ENCODE data around the gene ITGA6.
A peak's percentile ranks its signal among the peaks of the same experiment; 100 is the strongest.

The ITGA6 gene

GRCh38 chr2:172427256-172427989 is at the start of gene ITGA6:
Gene ITGA6, plus strand, starts transcription at chr2:172427586.
- peak within 1 kb of the TSS; percentile 78 for H3K4me3 ChIP-seq (ENCODE audit: low read depth, low read length)

- no peak overlapping the region for H3K4me3 ChIP-seq (ENCODE audit: low read depth, low read length)
Observed at GRCh38 chr2:172380436-172381274, 46.7 kb upstream of the ITGA6 start.

- no peak overlapping the region for H3K4me3 ChIP-seq (ENCODE audit: low read depth, low read length)
Observed at GRCh38 chr2:172381275-172382027, 45.9 kb upstream of the ITGA6 start.

- H3K4me3 ChIP-seq (ENCODE audit: low read depth, low read length) = no peak overlapping the region
Observed at GRCh38 chr2:172387361-172387760, 40.0 kb upstream of the ITGA6 start.

- H3K4me3 ChIP-seq (ENCODE audit: low read depth, low read length) = no peak overlapping the region
Observed at GRCh38 chr2:172389685-172390339, 37.6 kb upstream of the ITGA6 start.

- H3K4me3 ChIP-seq (ENCODE audit: low read depth, low read length) = no peak overlapping the region
Observed at GRCh38 chr2:172394002-172394401, 33.4 kb upstream of the ITGA6 start.

GRCh38 chr2:172395503-172395902 is 31.9 kb upstream of the ITGA6 start:
- no peak overlapping the region for H3K4me3 ChIP-seq (ENCODE audit: low read depth, low read length)

GRCh38 chr2:172397148-172397834 is 30.1 kb upstream of the ITGA6 start:
- no peak overlapping the region for H3K4me3 ChIP-seq (ENCODE audit: low read depth, low read length)

GRCh38 chr2:172398440-172398839 is 28.9 kb upstream of the ITGA6 start:
- no peak overlapping the region for H3K4me3 ChIP-seq (ENCODE audit: low read depth, low read length)

GRCh38 chr2:172399765-172400164 is 27.6 kb upstream of the ITGA6 start:
- no peak overlapping the region for H3K4me3 ChIP-seq (ENCODE audit: low read depth, low read length)

- H3K4me3 ChIP-seq (ENCODE audit: low read depth, low read length) = no peak overlapping the region
Observed at GRCh38 chr2:172402198-172402597, 25.2 kb upstream of the ITGA6 start.

GRCh38 chr2:172403402-172403801 is 24.0 kb upstream of the ITGA6 start:
- no peak overlapping the region for H3K4me3 ChIP-seq (ENCODE audit: low read depth, low read length)

- H3K4me3 ChIP-seq (ENCODE audit: low read depth, low read length) = no peak overlapping the region
Observed at GRCh38 chr2:172403881-172404468, 23.4 kb upstream of the ITGA6 start.

- H3K4me3 ChIP-seq (ENCODE audit: low read depth, low read length) = no peak overlapping the region
Observed at GRCh38 chr2:172404824-172405223, 22.6 kb upstream of the ITGA6 start.

- H3K4me3 ChIP-seq (ENCODE audit: low read depth, low read length) = no peak overlapping the region
Observed at GRCh38 chr2:172405673-172406072, 21.7 kb upstream of the ITGA6 start.

- no peak overlapping the region for H3K4me3 ChIP-seq (ENCODE audit: low read depth, low read length)
Observed at GRCh38 chr2:172408143-172408766, 19.1 kb upstream of the ITGA6 start.

GRCh38 chr2:172409042-172409441 is 18.3 kb upstream of the ITGA6 start:
- no peak overlapping the region for H3K4me3 ChIP-seq (ENCODE audit: low read depth, low read length)

GRCh38 chr2:172412984-172413492 is 14.3 kb upstream of the ITGA6 start:
- H3K4me3 ChIP-seq (ENCODE audit: low read depth, low read length) = no peak overlapping the region

- H3K4me3 ChIP-seq (ENCODE audit: low read depth, low read length) = no peak overlapping the region
Observed at GRCh38 chr2:172415157-172415864, 12.1 kb upstream of the ITGA6 start.
